Activated CD4-positive, alpha-beta T cell treated with anti-CD3 and anti-CD28 coated beads, Interleukin-2, amount 50 U/mL, for 24 hours (primary cell): Measurements from ENCODE around the gene MAPK8IP1.

Source experiments
- DNase-seq, 2 donors: peaks; one replicate each; pipeline ENCODE4 v3.0.0-alpha.2; 2020; ENCODE audit warnings: low read depth in 1 of 2, low spot score in 1 of 2

The MAPK8IP1 gene

DNA sequence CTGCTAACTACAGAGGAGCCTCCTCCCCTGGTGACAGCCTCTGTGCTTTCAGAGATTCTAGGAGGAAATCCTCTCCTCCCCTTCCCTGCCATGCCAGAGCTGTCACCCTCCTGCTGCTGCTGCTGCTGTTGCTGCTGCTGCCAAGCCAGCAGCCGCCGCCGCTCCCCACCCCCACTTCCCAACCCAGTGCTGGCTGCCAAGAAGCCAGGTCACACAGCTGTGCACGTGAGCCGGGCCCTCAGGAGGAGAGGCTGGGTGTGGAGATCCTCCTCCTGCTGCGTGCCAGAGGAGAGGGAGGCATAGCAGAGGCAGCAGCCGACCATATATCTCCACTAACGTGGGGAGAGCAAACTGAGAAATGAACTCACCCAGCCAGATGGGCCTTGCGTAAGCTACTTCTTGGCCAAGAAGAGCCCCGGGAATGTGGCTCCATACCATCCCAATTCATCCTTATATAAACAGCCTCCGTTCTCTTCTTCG lies 25.8 kb upstream of the MAPK8IP1 start:
- no peak for DNase-seq

DNA sequence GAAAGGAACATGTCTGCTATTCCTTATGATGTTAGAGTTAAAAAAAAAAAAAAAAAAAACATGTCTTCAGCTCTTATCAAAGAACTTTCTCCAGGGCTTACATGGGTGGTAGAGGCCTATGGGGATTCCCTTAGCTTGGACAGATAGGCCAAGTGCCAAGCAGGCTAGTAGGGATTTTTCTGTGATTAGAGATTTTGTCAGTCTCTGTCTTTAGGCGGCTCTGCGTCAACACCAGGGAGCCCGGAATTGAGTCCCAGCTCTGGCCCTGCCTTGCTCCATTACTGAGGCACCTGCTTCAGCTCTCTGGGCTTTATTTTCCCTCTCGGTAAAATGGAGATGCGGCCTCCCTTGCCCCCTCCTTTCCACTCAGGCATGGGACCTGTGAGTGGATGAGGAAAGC lies 25.1 kb upstream of the MAPK8IP1 start:
- no peak for DNase-seq

DNA sequence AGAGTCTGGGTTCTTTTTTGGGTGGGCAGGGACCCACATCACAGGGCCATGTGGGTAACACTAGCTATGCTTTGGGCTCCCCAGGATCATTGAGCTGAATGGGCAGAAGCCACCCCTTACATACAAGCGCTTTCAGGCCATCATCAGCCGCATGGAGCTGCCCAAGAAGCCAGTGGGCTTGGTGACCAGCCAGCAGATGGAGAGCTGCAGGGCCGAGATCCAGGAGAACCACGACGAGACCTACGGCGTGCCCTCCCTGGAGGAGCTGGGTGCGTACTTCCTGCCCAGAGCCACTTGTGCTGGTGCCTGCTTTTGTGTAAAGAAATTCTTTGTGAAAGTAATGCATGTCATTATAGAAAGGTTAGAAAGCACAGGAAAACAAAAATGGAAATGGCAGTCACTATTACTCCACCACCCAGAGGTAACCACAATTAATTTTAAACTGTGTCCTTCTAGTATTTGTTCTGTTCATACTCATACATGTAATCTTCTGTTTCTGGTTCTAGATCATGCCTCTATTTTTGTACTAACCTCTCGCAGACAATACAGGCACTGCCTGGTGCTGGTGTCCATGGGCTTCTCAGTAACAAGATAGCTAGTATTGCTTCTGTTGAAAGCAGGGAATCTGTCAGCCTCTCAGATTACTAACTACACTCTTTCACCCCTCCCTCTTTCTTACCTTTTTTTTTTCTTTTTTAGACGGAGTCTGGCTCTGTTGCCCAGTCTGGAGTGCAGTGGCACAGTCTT lies 24.5 kb upstream of the MAPK8IP1 start:
- DNase-seq, result no peak

DNA sequence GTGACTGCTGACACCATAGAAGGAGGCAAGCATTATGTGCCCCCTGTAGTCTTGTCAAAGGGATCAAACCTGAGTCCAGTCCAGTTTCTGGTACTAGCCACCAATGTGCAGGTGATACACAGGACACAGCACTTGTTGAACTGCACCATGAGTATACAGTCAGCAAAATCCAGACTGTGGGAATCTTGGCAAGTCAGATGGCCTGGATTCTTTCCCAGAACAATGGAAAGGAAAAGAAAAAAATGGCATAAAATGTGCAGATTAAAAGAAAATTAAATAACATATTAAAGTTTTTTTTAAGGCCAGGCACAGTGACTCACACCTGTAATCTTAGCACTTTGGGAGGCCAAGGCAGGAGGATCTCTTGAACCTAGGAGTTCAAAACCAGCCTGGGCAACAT lies 21.4 kb upstream of the MAPK8IP1 start:
- DNase-seq, result no peak

DNA sequence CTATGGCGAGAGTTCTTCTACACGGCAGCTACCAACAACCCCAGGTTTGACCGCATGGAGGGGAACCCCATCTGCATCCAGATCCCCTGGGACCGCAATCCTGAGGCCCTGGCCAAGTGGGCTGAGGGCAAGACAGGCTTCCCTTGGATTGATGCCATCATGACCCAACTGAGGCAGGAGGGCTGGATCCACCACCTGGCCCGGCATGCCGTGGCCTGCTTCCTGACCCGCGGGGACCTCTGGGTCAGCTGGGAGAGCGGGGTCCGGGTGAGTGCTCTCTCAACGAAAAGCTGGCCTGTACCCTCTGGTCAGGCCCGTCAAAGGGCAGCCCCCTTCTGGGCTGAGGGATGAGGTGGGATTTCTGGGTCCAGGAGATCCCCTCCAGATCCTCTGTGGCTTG lies 15.9 kb upstream of the MAPK8IP1 start:
- DNase-seq, result no peak

GRCh38 chr11:45870706-45871105 lies 14.7 kb upstream of the MAPK8IP1 start:
- DNase-seq, result no peak

GRCh38 chr11:45871638-45872037 lies 13.8 kb upstream of the MAPK8IP1 start:
- no peak for DNase-seq

GRCh38 chr11:45872651-45873356 lies 12.6 kb upstream of the MAPK8IP1 start:
- DNase-seq, result no peak

DNA sequence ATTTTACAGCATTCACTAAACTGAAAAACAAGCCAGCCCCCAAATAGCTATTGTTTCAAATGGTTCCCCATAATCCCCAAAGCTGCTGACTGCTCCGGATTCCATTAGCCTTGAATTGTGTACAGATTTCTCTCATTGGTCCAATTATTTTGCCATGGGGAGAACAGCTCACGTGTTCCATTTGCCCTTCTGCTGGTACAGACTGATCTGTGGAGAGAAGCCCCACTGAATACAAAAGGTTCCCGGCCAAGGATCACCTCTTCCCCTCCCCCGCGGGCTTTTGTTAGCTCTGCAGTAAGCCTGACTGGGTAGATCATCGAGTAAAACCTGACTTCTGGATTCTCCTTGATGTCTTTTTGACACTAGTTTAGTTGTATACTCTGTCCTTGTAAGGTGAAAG lies 9.1 kb upstream of the MAPK8IP1 start:
- no peak for DNase-seq

DNA sequence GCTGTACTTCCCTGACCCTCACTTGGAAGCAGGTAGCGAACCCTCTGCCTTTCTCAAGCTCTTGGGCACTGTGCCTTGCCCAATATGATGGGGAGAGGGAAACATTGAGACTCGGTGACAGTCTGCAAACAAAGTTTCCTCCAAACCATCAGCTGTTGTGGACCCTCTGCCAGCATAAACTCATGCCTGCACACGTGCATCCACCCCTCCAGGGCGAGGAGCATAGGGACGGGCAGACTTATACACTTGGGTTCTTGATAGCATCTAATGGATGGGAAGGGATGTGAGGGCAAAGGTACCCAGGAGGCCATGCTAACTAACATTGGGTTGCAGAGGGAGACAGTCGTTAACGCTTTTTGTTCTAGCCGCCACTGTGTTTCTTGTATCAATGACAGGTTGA lies 8.2 kb upstream of the MAPK8IP1 start:
- DNase-seq, result no peak

DNA sequence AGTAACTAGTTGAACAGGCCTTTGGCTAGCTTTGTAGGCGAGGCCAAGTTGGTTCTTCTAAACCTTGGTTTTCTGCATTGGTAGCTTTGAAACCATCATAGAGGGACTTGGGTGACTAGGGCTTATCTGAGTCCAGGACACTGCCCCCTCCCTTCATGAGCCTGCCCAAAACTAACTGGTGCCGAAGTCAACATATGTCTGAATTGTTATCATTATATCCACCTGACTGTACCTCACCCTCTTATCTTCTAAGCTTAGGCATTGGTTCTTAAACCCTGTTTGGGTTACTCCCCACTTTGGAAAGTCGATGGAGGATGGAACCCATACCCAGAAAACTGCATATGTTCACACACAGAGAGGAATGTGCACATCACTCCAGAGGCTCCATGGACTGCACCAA lies 7.6 kb upstream of the MAPK8IP1 start:
- DNase-seq, result no peak

DNA sequence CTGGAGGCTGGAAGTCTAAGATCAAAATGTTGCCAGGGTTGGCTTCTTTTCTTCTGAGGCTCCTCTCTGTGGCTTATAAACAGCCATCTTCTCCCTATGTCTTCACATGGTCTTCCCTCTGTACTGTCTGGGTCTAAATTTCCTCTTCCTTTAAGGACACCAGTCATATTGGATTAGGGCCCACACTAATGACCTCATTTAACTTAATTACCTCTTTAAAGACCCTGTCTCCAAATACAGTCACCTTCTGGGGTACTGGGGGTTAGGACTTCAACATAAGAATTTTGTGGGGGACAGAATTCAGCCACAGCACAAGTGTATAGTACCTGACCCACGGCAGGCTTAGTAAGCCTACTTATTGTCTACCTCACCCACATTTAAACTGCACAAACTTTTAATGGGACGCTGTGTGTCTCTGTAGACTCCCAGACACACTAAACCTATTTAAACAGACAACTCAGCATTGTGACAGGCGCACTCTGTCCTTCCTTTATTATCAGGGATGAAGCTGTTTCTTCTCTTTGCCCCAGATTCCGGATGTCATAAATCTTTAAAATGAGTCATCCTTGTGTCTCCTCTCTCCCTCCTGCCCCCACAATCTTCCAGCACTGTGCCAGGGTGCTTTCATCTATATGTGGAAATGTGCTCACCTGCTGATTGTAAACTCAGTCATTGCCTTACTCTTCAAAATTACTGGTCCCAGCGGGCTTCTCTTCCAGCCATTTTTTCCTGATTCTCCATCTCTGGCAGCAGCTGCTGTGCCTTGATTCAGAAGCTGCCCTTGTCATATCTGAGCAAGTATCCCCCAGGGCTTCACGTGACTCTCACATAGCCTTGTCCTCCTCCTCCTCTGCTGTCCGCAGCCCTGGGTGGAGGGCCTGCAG lies 5.4 kb upstream of the MAPK8IP1 start:
- no peak for DNase-seq

GRCh38 chr11:45880772-45881570 lies 4.5 kb upstream of the MAPK8IP1 start:
- DNase-seq, result no peak

DNA sequence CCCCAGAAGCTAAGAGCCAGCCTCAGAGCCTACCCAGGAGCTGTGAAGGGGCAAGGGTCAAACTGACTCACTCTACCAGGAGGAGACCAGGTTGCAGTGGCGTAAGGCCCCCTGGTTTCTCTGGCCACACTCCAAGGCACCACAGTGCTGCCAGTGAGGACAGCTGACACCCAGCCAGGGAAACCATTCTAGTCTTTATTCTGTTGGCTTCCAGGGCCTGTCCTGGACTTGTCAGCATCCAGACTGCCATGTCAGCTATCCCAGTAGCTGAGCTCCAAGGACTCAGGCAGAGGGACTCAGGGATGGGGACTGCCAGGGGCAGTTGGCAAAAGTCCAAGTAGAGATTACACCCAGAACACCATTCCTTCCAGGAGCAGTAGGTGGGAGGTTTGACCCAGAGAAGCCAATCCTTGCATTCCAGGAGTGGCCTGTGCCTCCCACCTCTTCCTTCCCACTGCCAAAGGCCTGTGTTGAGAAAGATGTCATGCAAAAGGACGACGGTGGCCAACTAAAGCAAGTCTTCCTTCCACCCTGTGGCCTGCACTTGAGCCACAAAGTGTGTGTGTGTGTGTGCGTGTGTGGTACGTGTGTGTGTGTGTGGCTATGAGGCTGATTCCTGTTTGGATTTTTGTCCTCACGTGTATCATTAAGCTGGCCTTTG lies 3.6 kb upstream of the MAPK8IP1 start:
- DNase-seq, result no peak

GRCh38 chr11:45884596-45885185 lies 760 bp upstream of the MAPK8IP1 start:
- DNase-seq, result no peak

DNA sequence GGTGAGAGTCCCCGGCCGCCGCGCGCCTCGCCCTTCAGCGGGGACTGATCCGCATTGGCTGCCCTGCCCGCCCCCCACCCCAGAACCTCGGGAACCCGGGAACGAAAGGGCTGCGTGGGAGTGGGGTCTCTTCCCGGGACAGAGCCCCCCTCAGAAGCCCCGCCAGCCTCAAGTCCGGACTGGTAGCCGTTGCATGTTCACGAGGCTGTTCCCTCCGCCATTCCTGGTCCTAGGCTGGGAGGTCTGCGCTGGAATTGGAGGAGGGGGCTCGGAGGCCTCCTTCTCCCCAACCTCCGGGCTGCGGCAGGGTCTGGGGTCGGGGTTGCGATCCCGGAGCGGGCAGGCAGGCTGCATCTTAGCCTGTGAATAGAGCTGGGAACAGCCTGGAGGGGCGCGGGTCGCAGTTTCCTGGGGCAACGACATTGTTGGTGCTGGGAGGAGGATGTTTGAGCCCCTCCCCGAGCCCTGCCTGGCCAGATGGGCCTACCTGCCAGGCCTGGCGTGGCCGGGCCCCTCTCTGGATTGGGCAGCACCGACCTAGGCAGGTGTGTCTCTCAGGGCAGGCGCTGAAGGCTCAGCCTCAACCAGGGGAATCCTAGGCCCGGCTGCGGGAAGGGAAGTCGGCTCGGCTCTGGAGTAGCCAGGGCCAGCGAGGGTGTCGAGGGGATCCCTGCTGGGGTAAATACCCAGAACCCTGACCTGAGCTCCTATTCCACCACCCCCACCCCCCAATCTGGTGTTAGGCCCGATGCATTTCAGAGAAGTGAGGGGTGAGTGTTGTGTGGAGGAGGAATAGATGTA lies 670 bp downstream of the MAPK8IP1 start:
- no peak for DNase-seq

DNA sequence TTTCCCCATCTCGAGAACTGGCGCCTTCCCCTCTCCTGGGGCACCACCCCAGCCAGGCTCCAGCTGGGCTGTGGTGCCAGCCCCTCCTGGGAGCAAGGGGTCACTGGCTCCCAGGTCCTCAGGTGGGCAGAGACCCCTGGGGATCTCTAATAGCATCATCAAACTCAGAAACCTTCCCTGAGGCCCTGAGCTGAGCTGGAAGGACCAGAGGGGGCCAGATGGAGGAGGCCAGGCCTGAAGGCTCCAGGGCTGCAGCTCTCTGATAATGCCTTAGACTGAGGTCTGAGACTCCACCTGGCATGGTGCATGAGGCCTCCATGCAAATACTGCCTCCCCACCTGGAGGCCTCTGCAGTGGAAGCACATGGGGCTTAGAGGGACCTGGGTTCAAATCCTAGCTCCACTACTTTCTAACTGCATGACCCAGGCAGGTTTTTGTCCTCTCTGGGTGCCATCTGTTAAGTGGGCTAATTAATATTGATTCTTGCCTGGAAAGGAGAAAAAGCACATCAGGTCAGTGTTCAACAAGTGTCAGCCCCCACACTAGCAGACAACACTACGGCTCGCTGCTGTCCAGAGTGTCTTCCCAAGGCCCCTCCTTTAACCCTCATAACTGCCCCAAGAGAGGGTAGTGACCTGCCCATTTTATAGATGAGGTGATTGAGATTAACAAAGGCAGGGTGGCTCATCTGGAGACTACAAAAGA lies 1.5 kb downstream of the MAPK8IP1 start:
- DNase-seq, result no peak

- DNase-seq, result no peak
Observed at GRCh38 chr11:45887587-45887986, 2.1 kb downstream of the MAPK8IP1 start.

- no peak for DNase-seq
Observed at GRCh38 chr11:45889555-45889954, 4.1 kb downstream of the MAPK8IP1 start.
